Uterus (tissue), 4 donors: ENCODE measurements around the gene THRB. TPM values are rescaled to one million over a fixed set of nuclear protein-coding genes. Genes with fewer than 3 reads are reported as not detected.

Source experiments
- DNase-seq, 2 donors: peaks; one replicate each; pipeline ENCODE4 v3.0.0-alpha.2; 2019 to 2020
- H3K27ac ChIP-seq, 2 donors: fragments of 200-600 bp; sonication (generic); 1 replicate in 1 of 2; 2 replicates in 1 of 2; pipeline ENCODE4 v1.5.1; 2016 to 2018
- H3K27me3 ChIP-seq, 2 donors: fragments of 200-600 bp; sonication (generic); one replicate each; pipeline ENCODE4 v1.5.1; 2018 to 2019; ENCODE audit warnings: control low read depth in 1 of 2
- H3K36me3 ChIP-seq, 2 donors: fragments of 200-600 bp; sonication (generic); one replicate each; pipeline ENCODE4 v1.5.1; 2019; ENCODE audit warnings: control low read depth in 1 of 2
- H3K4me1 ChIP-seq, 2 donors: fragments of 200-600 bp; sonication (generic); one replicate each; pipeline ENCODE4 v1.5.1; 2018 to 2019; ENCODE audit warnings: control low read depth in 1 of 2
- H3K4me3 ChIP-seq, 2 donors: fragments of 200-600 bp; sonication (generic); 1 replicate in 1 of 2; 2 replicates in 1 of 2; pipeline ENCODE4 v1.5.1; 2018 to 2019; ENCODE audit warnings: mild to moderate bottlenecking in 1 of 2
- H3K9me3 ChIP-seq, 2 donors: fragments of 200-600 bp; sonication (generic); one replicate each; pipeline ENCODE4 v1.5.1; 2019; ENCODE audit warnings: control low read depth in 1 of 2
- CTCF ChIP-seq, 4 experiments: fragments of 200-600 bp in 2 of 4; fragments of 450-650 bp in 2 of 4; sonication (generic) in 2 of 4; IDR thresholded peaks; one replicate each; pipeline ENCODE4 v1.5.1; 2016 to 2019; ENCODE audit warnings: antibody characterized with exemption in 4 of 4, mild to moderate bottlenecking in 2 of 4, moderate library complexity in 1 of 4
- POLR2A ChIP-seq, 2 donors: fragments of 450-650 bp; IDR thresholded peaks; one replicate each; pipeline ENCODE4 v1.6.1; 2016; ENCODE audit warnings: antibody characterized with exemption in 2 of 2, mild to moderate bottlenecking in 1 of 2, moderate library complexity in 1 of 2
- intact Hi-C: fragments of 100-400 bp; cut with DNase I; formaldehyde crosslinking; loops from one replicate; pipeline ENCODE4 v1.15.1; 2023; ENCODE audit warnings: low total_unique reads
- total RNA-seq, 4 donors: library from RNA; depleted of rRNA in 3 of 4; stranded (reverse); fragments of >200 nt in 3 of 4; gene quantifications; one replicate each; pipeline versions ENCODE4 v1.1.0 to v1.2.4, GENCODE V29; 2014 to 2023
- donor health status: DM: yes; HTN: yes; CAD: no.

The THRB gene
- total RNA-seq, 4 donors from 2014 or later: 4.6 to 38.2 (median 17.3) TPM

DNA sequence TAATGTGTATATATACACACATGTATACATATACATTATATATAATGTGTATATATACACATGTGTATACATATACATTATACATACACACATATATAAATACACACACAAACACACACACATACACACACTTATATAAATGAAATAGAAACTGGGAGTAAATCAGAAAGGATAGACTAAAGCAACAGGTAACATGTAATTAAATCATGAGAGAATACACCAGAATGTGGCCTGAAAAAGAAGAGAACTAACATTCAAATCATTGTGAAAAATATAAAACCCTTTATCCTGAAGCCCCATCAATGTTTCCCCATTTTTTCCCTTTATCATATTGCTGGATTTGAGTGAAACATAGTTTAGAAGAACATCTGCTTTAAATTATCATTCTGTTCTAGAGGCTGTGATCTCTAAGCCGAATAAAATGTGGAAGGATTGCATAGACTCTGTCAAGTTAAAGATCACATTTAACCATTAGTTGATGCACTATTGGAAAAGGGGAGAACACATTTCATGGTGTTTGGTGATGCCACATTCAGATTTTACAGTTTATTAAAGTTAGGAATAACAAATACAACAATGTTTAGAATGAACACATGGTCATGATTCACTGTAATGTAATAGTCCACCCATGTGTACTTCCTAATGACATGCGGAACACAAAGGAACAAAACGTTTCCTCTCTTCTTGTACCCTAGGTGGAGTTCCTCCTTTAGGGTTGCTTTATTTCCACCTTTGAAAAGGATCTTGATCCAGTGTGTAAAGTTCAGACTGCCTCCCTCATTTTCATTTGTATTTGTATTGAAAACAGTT, 12.5 kb upstream of the THRB start:
- Histone ChIP-seq H3K4me3 (no peak overlapping the region), H3K27ac (peak overlapping the region in 1 of 2 donors; percentile 53), H3K9me3 (no peaks in the 10 kb centered on the region), H3K27me3 (no peaks in the 10 kb centered on the region), H3K36me3 (no peaks in the 10 kb centered on the region), H3K4me1 (peaks cover 0 to 4% of the 10 kb centered on the region in 2 donors)
- TF ChIP-seq POLR2A (IDR thresholded peaks at IDR 0.05) (no peak), CTCF (IDR thresholded peaks at IDR 0.05) (no peak)
- intact Hi-C loops: no loop called here
- no peak for DNase-seq

DNA sequence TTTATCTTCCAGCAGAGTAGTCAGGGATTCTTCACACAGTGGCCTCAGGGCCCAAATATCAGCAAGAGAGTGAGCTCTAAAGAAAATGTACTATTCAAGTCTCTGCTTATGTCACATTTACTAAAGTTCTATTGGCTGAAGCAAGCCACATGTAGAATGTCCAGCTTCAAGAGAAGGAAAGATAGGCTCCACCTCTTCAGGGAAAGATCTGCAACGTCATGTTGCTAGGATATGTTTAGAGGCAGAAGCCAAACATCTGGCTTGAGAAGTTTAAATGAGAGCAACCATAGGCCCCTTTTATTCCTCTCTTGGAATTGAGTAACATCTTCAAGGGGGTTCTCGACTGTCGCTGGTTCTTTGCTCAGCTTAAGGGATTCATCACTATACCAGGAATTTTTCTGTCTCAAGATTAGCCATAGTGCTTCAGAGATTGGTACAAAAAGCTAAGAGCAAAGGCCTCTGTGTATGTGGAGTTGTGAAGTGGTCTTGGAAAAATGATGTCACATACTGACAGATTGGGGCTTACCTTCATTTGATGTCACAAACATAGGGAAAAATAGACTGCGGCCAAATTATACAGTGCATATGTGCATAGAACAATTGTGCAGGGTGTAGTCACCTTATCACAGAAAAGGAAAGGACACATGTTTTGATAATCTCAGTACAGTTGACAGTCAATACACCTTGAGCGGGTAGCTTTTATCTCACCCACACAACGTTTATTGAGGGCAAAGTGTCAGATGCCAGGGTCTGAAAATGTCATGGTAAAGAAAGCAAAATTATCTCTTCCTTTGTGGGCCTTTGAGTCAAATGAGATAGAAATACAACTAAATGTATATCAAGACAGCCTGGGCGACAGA, 11.3 kb upstream of the THRB start:
- intact Hi-C loops: no loop called here
- Histone ChIP-seq H3K4me3 (no peak overlapping the region), H3K27ac (no peak overlapping the region), H3K9me3 (no peaks in the 10 kb centered on the region), H3K36me3 (no peaks in the 10 kb centered on the region), H3K4me1 (peaks cover 0 to 4% of the 10 kb centered on the region in 2 donors), H3K27me3 (no peaks in the 10 kb centered on the region)
- TF ChIP-seq POLR2A (IDR thresholded peaks at IDR 0.05) (no peak), CTCF (IDR thresholded peaks at IDR 0.05) (no peak)
- DNase-seq: no peak

GRCh38 chr3:24504772-24505171, 10.1 kb upstream of the THRB start:
- intact Hi-C loops: no loop called here
- H3K9me3 ChIP-seq: no peaks in the 10 kb centered on the region
- peaks cover 0 to 4% of the 10 kb centered on the region in 2 donors for H3K4me1 ChIP-seq
- no peak for DNase-seq
- H3K4me3 ChIP-seq: no peak overlapping the region
- no peaks in the 10 kb centered on the region for H3K27me3 ChIP-seq
- no peak overlapping the region for H3K27ac ChIP-seq
- H3K36me3 ChIP-seq: no peaks in the 10 kb centered on the region
- TF ChIP-seq POLR2A (IDR thresholded peaks at IDR 0.05): no peak

GRCh38 chr3:24503616-24504113, 9.0 kb upstream of the THRB start:
- H3K4me3 ChIP-seq: no peak overlapping the region
- peaks cover 0 to 4% of the 10 kb centered on the region in 2 donors for H3K4me1 ChIP-seq
- H3K27me3 ChIP-seq: no peaks in the 10 kb centered on the region
- intact Hi-C loops: no loop called here
- H3K27ac ChIP-seq: no peak overlapping the region
- H3K36me3 ChIP-seq: no peaks in the 10 kb centered on the region
- no peak for DNase-seq
- H3K9me3 ChIP-seq: no peaks in the 10 kb centered on the region
- TF ChIP-seq POLR2A (IDR thresholded peaks at IDR 0.05) (no peak), CTCF (IDR thresholded peaks at IDR 0.05) (no peak)

GRCh38 chr3:24502690-24503089, 8.0 kb upstream of the THRB start:
- intact Hi-C loops: no loop called here
- Histone ChIP-seq H3K4me3 (no peak overlapping the region), H3K9me3 (no peaks in the 10 kb centered on the region), H3K27me3 (no peaks in the 10 kb centered on the region), H3K36me3 (no peaks in the 10 kb centered on the region), H3K4me1 (no peaks in the 10 kb centered on the region), H3K27ac (no peak overlapping the region)
- no peak for TF ChIP-seq CTCF (IDR thresholded peaks at IDR 0.05)
- TF ChIP-seq POLR2A (IDR thresholded peaks at IDR 0.05): no peak
- no peak for DNase-seq
